Skin of body (tissue), 2 donors: ENCODE data around the gene FOXO1. TPM values are rescaled to one million over a fixed set of nuclear protein-coding genes. Genes with fewer than 3 reads are reported as not detected.
"Not testable (repeated sequence)": the region's sequence is repeated elsewhere in the genome, so short reads cannot be mapped to it uniquely, and the experiment has no call there.

ENCODE experiments used
- DNase-seq: peaks from one replicate; lab custom pipeline; 2025; lab: John Stamatoyannopoulos, UW
- total RNA-seq: library from RNA; depleted of rRNA; stranded (reverse); fragments of >200 nt; gene quantifications from one replicate; pipeline ENCODE4 v1.2.3, GENCODE V29; 2014

The FOXO1 gene
- total RNA-seq, 1 donor from 2014 or later = 23.9 TPM

DNA sequence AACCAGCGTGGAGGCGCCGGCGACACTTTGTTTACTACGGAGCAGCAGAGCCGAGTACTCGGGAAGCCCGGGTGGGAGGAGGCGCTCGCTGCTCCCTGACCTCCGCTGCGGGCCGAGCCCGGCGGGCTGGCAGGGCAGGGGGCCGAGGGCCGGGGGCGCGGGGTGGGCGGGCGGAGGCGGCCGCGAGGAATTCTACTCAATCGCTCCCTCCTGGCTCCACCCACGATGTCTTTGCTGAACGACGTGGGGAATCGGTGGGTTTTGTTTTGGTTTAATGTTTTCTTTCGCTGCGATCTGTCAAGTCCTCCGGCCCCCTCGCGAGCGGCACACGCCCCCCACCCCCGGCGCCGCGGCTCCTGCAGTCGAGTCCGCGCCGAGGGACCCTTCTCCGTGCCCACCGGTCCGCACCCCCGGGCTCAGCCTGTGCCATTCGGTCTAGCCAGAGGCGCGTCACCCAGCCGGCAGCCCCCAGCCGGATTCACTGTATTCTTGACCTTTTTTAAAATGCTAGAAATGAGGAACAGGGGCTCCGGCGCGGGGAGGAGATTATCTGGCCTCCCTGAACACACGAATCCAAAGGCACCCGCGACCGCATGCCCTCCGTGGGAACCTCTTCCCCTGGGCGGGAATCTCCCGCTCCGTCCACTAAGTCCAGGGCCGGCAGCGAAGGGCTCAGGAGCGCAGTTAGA lies 636 bp upstream of the FOXO1 start:
- DNase-seq = no peak

DNA sequence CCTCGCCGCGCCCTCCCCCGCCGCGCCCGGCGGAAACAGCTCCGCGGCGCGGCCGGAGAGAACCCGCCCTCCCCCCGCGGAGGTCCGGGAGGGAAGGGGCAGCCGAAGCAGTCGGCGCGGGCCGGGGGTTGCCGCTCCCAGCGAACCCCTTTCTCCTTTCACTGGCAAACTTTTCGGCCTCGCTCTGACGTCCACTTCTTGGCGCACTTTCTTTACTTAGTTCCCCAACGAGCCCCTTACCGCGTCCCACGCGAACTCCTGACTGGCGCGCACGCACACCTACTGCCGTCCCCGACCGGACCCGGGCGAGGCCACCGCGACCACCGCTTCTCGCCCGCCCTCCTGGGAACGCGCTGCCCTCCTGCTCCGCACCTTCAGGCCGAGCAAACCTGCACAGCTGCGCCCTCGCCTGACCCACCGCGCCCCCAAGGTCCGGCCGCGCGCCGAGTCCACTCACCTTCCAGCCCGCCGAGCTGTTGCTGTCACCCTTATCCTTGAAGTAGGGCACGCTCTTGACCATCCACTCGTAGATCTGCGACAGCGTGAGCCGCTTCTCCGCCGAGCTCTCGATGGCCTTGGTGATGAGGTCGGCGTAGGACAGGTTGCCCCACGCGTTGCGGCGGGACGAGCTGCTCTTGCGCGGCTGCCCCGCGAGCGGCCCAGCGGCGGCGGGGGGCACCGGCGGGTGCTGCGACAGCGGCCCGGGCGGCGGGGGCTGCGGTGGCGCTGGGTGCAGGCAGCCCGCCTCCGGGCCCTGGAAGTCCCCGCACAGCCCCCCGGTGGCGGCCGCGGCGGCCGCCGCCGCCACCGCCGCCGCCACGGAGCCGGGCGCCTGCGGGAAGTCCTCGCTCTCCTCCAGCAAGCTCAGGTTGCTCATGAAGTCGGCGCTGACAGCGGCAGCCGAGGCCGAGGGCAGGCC lies 1.1 kb downstream of the FOXO1 start:
- no peak for DNase-seq

DNA sequence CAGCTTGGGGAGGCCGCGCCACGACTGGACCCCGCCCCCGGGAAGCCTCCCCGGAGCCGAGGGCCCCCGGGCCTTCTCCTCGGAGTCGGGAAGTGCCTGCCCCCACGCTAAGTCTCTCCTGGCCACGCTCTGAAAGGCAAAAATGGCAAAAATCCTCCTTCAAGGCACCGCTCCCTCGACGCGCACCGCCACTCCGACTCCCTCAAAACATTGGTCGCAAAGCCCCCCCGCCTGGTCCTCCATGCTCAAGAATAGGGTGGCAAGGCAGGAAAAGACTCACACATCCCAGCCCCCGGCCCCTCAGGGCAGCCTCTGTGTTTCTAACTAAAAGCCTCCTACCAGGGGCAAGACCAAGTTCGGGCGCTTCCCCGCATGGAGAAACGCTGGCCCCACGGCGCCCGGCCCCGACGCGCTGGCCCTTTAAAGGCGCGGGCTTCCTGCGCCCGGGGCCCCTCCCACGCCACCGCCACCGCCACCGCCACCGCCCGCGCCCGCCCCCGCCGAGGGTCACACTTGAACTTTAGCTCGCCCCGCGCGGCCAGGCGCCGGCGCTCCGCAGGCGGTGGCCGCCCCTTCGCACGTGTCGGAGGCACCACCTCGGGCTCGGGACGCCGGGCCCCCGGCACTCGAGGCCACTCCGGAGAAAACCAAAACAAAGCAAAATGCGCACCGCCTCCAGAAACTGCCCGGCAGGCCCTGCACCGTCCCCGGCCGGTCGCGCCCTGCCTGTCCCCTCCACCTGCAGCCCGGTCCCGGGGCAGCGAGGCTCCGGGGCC lies 1.9 kb downstream of the FOXO1 start:
- no peak for DNase-seq

DNA sequence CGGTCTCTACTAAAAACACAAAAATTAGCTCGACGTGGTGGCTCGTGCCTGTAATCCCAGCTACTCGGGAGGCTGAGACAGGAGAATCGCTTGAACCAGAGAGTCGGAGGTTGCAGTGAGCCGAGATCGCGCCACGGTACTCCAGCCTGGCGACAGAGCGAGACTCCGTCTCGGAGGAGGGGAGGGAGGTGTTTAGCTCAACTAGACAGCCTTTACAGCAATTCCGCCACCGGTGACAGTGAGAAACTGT lies 2.4 kb downstream of the FOXO1 start:
- not testable (repeated sequence) for DNase-seq

DNA sequence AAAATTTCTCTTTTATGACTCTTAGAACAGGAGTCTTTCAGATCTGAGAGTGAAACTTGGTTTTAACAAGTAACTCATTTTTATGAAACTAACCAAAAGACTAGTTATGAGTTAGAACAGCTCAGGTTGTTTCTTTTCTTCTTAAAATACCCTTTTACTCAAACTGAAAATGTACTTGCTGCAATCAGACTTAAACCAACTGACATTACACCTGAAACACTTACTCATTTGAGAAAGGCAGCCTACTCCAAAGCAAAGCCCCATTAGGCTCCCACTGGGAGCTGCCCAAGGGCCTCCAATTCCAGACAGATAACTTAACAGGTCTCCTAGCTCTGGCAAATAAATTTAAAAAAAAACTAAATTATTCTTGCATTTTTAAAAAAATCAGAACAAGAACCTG lies 3.6 kb downstream of the FOXO1 start:
- no peak for DNase-seq

DNA sequence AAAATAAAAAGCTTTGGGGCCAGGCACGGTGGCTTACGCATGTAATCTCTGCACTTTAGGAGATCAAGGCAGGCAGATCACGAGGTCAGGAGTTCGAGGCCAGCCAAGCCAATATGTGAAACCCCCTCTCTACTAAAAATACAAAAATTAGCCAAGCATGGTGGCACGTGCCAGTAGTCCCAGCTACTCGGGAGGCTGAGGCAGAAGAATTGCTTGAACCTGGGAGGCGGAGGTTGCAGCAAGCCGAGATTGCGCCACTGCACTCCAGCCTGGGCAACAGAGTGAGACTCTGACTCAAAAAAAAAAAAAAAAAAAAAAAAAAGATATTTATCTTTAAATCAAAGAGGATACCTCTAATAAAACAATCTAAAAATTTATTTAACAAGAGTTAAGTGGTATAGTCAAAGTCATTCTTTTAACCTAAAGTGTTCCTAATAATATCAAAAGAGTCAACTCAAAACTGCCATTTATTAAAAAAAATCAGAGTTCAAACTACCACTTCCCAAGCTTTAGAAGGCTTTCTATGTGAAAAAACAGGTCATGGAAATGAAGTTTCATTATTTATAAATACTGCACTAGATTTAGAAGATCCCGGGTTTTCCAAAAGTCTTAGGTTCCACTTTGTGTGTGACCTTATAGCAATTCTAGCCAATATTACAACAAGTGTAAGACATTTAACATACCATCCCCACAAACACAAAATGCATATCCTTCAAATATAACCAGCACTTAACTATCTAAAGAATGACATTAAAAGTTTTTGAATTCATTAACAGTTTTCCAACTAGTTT lies 4.4 kb downstream of the FOXO1 start:
- no peak for DNase-seq

DNA sequence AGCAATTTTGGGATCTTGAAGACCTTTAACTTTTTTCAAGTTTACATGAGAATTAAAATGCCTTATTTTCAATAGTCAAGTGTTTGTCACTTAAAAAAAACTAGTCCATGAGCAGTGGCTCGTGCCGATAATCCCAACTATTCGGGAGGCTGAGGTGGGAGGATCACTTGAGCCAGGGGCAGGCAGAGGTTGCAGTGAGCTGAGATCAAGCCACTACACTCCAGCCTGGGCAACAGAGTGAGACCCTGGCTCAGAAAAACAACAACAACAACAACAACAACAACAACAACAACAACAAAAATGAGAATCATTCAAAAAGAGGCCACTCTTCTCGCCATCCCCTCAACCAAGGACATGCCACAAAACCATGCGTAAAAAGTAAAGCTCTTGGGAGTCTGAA lies 5.7 kb downstream of the FOXO1 start:
- no peak for DNase-seq

DNA sequence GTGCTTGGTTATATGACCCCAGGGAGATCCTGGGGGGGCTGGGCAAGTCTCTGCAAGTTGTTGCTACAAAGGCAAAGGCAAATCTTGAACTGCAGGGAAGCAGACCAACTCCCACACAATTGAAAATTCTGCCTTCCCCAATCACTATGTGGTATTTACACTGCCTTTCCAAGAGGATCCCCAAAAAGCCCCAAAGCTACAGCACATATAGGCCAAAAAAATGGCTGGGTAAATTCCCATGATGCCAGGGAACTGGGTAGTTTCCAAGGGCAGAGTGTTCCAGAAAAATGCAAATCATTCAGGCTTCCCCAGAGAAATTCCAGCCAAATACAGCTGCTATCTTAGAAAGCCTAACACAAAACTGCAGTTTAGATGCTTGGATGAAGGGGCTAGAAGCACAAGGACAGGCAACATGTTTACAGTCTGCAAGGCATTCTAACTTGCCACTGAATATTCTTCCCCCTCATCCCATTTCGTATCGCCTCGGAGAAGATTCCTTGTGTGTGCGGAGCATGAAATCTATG lies 6.2 kb downstream of the FOXO1 start:
- DNase-seq = no peak

DNA sequence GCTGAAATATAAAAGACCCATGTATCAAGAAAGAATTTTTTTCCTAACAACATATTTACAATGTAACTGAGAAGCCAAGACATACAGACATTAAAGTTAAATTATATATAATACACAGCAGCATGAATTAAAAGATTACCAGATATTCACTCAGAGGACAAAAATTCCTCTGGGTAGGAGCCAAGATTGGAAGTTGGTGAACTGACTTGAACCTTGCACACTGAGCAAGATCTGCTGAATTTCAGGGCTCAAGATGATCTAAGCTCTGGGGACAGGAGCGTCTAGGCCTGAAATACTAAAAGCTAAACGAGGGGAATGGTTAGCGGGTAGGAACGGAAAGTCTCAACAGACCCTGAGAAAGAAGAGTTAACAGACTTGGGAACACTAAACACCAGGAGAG lies 8.5 kb downstream of the FOXO1 start:
- DNase-seq = no peak

DNA sequence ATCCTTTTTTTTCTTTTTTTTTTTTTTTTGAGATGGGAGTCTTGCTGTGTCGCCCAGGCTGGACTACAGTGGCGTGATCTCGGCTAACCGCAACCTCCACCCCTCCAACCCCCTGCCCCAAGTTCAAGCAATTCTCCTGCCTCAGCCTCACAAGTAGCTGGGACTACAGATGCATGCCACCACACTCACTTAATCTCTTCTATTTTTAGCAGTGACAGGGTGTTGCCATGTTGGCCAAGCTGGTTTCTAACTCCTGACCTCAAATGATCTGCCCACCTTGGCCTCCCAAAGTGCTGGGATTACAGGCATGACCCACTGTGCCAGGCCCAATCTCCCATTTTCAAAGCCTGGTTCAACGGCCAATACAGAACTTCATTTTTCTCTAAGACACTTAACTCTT lies 9.1 kb downstream of the FOXO1 start:
- DNase-seq = no peak

DNA sequence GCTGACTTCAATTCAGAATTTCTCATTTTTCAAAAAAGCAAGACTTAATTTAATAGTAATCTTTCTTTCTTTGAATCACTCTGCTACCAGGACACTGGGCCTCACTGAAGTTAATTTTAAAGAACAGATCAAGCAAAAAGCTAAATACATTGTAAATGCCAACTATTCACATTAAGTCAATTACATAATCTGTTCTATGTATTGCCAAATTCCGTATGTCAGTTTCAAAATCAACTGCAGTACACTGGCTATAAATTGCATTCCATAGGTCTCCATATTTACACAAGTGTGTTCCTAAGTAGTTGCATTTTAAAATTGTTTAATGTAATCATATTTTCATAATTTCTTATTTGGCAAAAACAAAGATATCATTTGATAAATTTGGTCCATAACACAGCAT lies 10.1 kb downstream of the FOXO1 start:
- no peak for DNase-seq

DNA sequence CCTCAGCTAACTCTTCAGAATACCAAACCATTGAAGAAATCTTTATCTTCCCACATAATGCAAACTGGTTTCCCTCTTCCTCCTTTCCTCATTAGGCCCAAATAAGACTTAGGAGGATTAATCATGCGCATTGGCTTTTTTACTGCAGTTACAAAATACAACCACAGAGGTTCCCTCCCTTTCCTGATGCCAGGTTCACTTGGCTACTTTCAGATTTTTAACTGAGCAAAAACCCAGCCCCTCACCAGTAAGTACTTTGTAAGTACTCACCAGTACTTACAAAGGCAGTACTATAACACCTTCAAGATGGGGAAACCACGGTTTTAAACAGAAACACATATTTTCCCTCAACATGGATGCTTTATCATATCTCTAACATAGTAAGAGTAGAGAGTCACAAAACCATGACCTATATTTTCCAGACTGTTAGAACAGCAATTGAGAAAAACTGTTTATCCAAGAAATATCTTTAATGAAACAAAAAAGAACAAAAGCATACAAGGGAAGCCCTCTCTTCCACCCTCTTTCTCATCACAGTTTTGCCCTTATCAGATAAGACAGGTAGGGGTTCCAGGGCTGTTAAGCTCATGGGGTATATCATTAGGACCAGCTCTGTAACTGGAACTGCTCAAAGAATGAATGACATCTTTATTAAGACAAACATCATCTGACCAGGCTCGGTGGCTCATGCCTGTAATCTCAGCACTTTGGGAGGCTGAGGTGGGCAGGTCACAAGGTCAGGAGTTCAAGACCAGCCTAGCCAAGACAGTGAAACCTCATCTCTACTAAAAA lies 12.7 kb downstream of the FOXO1 start:
- DNase-seq = no peak

DNA sequence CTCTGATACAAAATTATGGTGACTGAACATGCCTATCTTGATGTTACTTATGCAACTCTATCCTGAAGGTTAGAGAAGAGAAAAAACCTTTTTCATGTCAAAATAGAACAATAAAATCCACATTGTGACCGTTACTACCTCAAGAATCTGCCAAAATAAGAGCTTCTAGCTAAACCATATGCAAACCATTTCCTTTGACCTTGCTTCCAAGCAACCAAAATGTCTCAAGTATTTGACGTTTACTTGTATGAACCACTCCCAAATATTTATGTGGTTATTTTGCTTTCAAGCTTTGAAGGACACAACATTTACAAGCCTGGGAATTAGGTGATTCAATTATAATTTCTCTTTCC lies 13.9 kb downstream of the FOXO1 start:
- DNase-seq = no peak

DNA sequence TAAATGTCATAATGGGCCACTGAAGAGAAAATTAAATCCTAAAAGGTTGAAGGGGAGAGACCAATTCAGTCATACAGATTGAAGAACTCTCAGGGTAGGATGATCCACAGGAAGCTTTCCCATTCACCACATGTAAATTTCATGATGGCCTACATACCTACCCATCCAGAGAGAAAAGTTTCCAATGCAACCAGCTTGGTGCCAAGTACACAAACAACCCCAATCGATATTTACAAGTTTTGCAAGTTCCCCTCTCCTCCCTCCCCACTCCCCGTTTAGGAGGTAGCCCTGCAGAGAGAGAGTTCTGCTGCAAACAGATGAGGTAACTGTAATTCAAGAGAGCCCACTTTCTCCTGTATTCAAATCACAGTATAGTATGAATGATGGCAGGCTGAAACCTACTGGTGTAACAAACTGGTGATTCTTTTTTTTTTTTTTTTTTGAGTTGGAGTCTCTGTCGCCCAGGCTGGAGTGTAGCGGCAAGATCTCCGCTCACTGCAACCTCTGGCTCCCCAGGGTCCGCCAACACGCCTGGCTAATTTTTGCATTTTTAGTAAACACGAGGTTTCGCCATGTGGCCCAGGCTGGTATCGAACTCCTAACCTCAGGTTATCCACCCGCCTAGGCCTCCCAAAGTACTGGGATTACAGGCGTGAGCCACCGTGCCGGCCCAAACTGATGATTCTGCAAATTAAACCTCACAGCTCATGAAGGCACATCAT lies 14.4 kb downstream of the FOXO1 start:
- no peak for DNase-seq

DNA sequence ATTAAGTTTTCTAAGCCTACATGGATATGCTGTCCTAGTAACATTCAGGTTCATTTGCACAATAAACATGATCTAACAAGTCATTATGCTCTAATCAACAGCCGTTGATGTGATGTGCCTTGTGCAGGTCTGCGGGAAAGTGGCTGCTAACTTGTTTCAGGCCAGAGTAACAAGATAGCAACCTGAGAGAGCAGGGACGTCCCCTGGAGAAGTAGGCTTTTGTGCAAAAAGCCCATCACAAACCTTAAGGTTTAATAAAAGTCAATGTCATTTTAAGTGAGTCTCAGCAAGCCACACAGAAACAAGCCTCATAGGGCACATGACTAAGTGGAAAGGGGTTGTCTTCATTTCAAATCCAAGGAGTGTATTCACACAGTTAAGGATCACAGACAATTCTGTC lies 17.6 kb downstream of the FOXO1 start:
- DNase-seq = no peak

DNA sequence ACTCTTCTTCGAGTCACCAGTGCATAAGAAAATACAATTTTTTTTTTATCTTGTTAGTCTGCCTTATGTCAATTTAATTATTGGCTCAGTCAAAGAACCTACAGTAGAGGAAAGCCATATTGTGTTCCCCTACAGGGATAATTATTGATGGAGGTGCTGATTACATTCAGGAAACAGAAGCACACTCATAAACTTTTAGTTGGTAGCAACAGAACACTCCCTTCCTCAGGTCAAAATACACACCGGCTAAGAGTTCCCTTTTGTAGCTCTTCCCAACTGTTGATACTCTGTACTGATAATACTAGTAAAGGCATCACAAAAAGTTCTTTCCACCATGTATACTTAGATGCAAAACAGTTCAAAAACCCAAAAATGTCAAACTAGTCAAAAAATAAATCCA lies 18.4 kb downstream of the FOXO1 start:
- DNase-seq = no peak

DNA sequence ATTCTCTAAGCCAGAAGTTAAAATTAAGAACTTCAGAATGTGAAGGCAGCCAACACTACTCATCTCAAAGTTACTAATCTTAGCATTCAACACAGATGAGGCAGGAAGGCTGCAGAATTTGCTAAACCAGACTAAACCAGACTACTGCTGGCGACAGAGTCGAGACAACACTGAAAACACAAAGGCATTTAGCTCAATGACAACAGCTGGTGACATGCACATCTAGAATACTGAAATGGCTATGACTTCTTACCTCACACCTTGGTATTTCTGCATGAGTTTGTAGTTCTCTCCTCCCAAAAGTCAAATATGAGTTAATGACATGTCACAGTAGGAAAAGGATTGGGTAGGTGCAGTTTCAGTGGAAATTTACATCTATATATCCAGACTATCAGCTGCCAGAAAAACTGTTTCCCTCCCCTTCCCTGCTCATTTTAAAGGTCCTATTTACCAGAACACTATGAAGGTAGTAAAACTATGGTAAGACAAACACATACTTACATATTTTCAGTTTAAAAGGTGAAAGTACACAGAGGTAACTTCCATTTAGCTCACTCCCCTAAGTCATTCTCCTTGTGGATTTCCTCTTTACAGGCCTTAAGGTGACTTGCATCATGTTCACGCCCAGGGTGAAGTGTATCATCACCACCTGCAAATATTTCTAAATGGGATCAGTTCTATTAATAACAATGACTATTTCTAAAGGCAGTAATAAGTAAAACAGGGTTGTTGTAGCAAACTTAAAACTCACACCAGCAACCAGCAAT lies 21.4 kb downstream of the FOXO1 start:
- no peak for DNase-seq

DNA sequence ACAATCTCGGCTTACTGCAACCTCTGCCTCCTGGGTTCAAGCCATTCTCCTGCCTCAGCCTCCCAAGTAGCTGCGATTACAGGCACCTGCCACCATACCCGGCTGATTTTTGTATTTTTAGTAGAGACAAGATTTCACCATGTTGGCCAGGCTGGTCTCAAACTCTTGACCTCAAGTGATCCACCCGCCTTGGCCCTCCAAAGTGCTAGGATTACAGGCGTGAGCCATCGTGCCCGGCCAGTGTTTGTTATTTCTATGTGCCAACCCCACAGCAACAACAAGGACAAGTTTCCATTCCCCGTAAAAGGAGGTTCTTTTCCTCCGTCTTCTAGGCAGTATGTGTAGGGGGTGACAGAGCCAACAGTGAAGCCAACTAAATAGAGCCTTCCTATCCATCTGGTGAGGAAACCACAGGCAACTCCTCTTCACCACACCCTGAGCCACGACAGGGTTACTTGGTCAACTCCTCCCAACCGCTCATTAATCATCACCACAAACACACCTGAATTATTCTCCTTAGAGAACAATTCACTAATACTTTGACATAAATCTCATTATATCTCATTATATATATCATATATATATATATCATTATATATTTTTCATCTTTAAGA lies 25.5 kb downstream of the FOXO1 start:
- DNase-seq = no peak

DNA sequence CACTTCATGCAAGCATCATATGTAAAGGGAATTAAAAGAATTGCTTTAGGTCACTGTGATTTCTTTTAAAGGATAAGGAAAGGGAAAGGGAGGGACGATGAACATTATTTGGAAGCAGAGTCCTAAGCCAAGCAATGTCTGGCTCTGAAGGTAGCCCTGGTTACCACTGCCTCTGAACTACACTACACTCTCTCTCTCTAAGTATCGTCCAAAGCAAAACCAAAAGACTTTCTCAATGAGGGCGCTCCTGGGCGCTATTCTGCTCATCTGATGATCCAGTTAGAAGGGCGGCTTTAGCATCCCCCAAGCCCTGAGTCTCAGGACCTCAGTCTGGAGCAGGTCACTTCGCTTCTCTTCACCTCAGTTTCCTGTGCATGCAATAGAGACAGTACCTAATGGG lies 26.2 kb downstream of the FOXO1 start:
- DNase-seq = no peak
